Cardiac fibroblast (primary cell): ENCODE measurements around the gene SUGCT.

Experiments used
- DNase-seq, 2 donors: peaks; one replicate each; pipeline versions ENCODE4 v3.0.0 to v3.0.0-alpha.2; 2010; ENCODE audit warnings: low read depth in 2 of 2
- H3K4me3 ChIP-seq, 2 donors: replicated peaks in 1 of 2; 1 replicate in 1 of 2; 2 replicates in 1 of 2; pipeline ENCODE4 v1.5.1; 2011; ENCODE audit warnings: low read depth in 2 of 2, low read length in 2 of 2, mild to moderate bottlenecking in 2 of 2, moderate library complexity in 1 of 2
- CTCF ChIP-seq: IDR thresholded peaks from one replicate; pipeline ENCODE4 v1.5.1; 2011; ENCODE audit warnings: low read depth, mild to moderate bottlenecking, low read length, inconsistent platforms

Gene SUGCT

GRCh38 chr7:40805361-40805760 is 670.6 kb downstream of the SUGCT start:
- no peak overlapping the region for H3K4me3 ChIP-seq
- TF ChIP-seq CTCF = no peak
- peak in 1 of 2 donors; percentile 46 for DNase-seq

GRCh38 chr7:40808378-40808942 is 673.7 kb downstream of the SUGCT start:
- no peak for TF ChIP-seq CTCF
- H3K4me3 ChIP-seq = no peak overlapping the region
- DNase-seq = peak; percentile 97 to 100

- TF ChIP-seq CTCF = no peak
- H3K4me3 ChIP-seq = no peak overlapping the region
- DNase-seq = peak in 1 of 2 donors; percentile 45
Observed at GRCh38 chr7:40810274-40810673, 675.5 kb downstream of the SUGCT start.

GRCh38 chr7:40811666-40812065 is 676.9 kb downstream of the SUGCT start:
- DNase-seq = no peak
- TF ChIP-seq CTCF = no peak
- no peak overlapping the region for H3K4me3 ChIP-seq

GRCh38 chr7:40815022-40815421 is 680.2 kb downstream of the SUGCT start:
- H3K4me3 ChIP-seq = no peak overlapping the region
- no peak for DNase-seq
- TF ChIP-seq CTCF = no peak

- peak; percentile 58 to 74 for DNase-seq
- no peak for TF ChIP-seq CTCF
- H3K4me3 ChIP-seq = no peak overlapping the region
Observed at GRCh38 chr7:40815512-40815911, 680.7 kb downstream of the SUGCT start.

- H3K4me3 ChIP-seq = no peak overlapping the region
- peak in 1 of 2 donors; percentile 29 for DNase-seq
- no peak for TF ChIP-seq CTCF
Observed at GRCh38 chr7:40822861-40823260, 688.1 kb downstream of the SUGCT start.
